ENCODE results near the gene FOSL1. TPM values are rescaled to one million over a fixed set of nuclear protein-coding genes. Genes with fewer than 3 reads are reported as not detected.
A peak's percentile ranks its signal among the peaks of the same experiment; 100 is the strongest.

The FOSL1 gene
- total RNA-seq, 1 donor from 2014 or later: 44.2 TPM

DNA sequence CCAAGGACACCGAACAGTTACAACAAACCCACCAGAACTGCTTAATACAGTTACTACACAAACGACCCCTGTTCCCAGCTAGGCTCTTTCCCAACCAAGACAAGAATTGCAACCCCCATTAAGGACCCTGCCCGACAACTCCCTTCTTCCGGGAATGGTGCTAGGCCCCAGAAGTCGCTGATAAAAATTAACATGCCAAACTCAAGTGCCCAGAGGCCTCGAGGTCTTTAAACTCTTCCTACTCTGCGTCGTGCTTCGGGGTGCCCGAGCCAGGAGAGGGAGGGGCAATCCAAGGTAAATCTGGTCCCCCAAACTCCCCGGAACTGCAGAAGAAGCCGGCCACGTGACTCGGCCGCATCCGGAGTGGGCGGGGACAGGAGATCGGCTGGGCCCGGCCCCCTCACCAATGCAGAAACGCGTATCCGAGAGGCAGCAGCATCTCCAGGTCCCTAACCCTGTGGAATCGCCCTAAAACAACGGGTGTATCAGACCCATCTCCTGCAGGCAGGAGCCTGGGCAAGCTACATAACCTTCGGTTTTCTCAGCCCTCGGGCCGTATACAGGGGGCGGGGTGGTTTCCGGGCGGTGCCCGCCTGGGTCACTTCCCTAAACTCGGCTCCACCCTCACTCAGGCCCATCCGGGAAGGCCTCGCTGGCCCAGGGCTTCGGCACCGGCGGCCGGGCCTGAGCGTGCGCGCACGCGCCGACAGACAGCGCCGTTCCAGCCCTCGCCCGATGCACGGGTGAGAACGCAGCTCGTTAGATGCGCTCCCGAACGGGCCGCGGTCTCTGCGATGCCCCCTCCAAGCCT lies 43.3 kb downstream of the FOSL1 start:
- no peaks in the 10 kb centered on the region for H3K27me3 ChIP-seq (ENCODE audit: control insufficient read depth, insufficient read depth, low read length)
- peaks cover 5% of the 10 kb centered on the region for H3K36me3 ChIP-seq (ENCODE audit: control insufficient read depth, insufficient read depth, low read length)
- H3K4me3 ChIP-seq (ENCODE audit: low read depth, low read length): peak overlapping the region; percentile 97
- TF ChIP-seq, protein P1, sequence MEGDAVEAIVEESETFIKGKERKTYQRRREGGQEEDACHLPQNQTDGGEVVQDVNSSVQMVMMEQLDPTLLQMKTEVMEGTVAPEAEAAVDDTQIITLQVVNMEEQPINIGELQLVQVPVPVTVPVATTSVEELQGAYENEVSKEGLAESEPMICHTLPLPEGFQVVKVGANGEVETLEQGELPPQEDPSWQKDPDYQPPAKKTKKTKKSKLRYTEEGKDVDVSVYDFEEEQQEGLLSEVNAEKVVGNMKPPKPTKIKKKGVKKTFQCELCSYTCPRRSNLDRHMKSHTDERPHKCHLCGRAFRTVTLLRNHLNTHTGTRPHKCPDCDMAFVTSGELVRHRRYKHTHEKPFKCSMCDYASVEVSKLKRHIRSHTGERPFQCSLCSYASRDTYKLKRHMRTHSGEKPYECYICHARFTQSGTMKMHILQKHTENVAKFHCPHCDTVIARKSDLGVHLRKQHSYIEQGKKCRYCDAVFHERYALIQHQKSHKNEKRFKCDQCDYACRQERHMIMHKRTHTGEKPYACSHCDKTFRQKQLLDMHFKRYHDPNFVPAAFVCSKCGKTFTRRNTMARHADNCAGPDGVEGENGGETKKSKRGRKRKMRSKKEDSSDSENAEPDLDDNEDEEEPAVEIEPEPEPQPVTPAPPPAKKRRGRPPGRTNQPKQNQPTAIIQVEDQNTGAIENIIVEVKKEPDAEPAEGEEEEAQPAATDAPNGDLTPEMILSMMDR (IDR thresholded peaks at IDR 0.05; ENCODE audit: insufficient read depth, low read length, poor library complexity, severe bottlenecking): no peak
- DNase-seq (ENCODE audit: low read depth): no peak

DNA sequence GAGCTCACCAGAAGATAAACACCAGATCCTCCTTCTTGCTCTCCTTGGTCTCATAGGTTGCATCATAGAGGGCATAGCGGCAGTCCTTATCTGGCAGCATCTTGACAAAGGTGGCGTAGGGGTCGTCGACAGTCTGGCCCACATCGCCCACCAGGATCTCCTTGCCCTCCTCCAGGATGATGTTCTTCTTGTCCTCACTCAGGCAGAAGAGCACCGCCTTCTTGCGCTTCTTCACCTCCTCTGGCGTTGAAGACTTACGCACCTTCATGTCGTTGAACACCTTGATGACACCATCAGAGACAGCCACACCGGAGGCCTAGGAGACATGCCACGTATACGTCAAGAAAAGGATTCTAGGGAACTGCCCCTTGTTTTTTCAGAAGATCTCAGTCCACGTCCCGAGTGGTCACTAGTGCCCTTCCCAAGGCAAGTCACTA lies 44.2 kb downstream of the FOSL1 start:
- DNase-seq (ENCODE audit: low read depth): no peak
- TF ChIP-seq, protein P1 (IDR thresholded peaks at IDR 0.05; ENCODE audit: insufficient read depth, low read length, poor library complexity, severe bottlenecking): no peak
- H3K27me3 ChIP-seq (ENCODE audit: control insufficient read depth, insufficient read depth, low read length): no peaks in the 10 kb centered on the region
- H3K36me3 ChIP-seq (ENCODE audit: control insufficient read depth, insufficient read depth, low read length): peaks cover 5% of the 10 kb centered on the region
- peak overlapping the region; percentile 97 for H3K4me3 ChIP-seq (ENCODE audit: low read depth, low read length)

DNA sequence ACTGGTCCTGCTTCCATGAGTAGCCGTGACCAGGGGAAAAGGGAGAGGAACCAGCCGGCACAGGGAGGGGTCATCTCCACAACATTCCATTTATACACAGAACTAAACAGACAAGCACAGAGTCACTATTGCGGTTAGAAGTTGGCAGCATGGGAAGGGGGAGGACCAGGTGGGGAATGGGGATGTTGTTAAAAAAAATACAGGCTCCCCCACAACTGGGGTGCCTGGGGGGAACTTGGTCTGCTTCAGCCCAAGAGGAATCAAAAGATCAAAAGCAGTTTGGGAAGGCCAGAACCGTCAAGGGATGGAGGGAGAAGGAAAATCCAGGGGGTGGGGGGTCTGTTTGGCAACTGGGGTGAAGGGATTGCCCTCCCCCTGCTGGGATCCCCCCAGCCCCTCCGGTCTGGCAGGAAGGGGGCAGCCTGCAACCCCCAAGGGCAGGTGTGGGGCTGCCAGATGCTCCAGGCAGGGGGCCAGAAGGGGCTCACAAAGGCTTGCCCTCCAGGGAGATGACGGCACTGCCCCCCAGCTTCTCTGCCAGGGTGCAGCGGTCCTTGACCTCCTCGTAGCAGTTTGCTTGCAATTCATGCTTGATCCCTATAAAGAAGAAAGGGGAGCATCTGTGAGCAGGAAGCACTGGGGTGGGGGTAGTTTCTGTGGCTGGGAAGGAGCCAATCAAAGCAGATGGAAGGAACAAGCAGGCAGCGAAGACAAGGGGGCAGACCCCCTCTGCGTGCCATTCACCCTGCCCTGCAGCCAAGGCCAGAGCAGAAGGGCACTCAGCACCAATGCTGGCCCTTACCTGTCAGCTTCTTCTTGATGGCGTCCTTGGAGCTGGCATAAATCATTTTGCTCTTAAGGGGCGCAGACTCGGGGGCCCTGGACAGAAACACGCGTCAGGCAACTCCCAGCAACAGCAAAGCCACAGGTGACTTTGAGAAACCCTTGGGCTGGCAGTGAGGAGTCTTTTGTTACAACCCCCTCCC lies 45.0 kb downstream of the FOSL1 start:
- TF ChIP-seq, protein P1 (IDR thresholded peaks at IDR 0.05; ENCODE audit: insufficient read depth, low read length, poor library complexity, severe bottlenecking): no peak
- Histone ChIP-seq H3K4me3 (ENCODE audit: low read depth, low read length) (no peak overlapping the region), H3K27me3 (ENCODE audit: control insufficient read depth, insufficient read depth, low read length) (no peaks in the 10 kb centered on the region), H3K36me3 (ENCODE audit: control insufficient read depth, insufficient read depth, low read length) (peaks cover 5% of the 10 kb centered on the region)
- DNase-seq (ENCODE audit: low read depth): no peak

DNA sequence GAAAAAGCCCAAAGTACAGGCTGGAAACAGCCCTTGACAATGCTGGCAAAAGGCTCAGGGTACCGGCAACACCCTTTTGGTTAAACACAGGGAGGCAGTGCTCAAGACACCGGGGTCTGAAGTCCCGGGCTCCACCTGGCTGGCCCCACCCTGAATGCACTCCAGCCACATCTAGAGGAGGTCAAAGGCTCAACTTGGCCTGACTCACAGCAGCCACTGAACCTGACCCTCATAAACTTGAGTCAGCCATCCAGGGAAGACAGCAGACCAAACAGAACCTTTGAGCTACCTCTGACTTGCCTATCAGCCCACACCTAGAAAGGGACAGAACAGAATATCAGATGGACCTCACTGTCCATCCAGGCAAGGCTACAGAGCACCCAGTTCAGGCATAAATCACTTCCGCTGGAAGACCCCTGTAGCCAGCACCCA lies 46.0 kb downstream of the FOSL1 start:
- Histone ChIP-seq H3K4me3 (ENCODE audit: low read depth, low read length) (no peak overlapping the region), H3K36me3 (ENCODE audit: control insufficient read depth, insufficient read depth, low read length) (peaks cover 5% of the 10 kb centered on the region), H3K27me3 (ENCODE audit: control insufficient read depth, insufficient read depth, low read length) (no peaks in the 10 kb centered on the region)
- no peak for DNase-seq (ENCODE audit: low read depth)
- TF ChIP-seq, protein P1 (IDR thresholded peaks at IDR 0.05; ENCODE audit: insufficient read depth, low read length, poor library complexity, severe bottlenecking): no peak

DNA sequence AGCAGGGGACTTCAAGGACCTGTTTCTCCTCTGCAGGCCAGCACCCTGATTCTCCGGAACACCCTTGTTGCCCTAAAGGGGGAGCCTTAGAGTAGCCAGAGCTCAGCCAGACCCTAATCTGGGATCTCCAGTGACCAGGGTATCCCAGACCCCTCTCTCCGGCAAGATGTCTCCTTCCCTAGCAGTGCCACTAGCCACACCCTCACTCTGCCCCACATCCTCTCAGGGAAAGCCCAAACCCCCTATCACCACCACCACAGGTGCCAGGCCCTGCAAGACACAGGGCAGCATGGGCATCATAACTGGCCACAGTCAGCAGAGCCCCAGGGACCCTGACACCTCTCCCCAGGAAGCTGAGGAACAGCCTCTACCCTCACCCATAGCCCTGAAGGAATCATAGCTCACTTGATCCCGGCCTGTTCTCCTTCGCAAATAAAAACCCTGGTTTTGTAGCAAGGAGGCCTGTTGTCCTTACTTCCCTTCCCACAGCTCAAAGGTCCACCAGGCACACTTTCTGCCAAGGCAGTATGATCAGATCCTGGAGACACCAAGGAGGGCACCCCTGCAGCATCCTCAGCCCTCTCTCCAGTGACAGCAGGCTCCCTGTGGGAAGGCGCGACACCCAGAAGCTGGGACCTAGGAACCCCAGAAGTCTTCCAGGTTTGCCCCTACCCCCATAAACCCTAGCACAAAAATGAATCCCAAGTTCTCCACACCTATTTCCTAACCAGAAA lies 46.8 kb downstream of the FOSL1 start:
- Histone ChIP-seq H3K27me3 (ENCODE audit: control insufficient read depth, insufficient read depth, low read length) (no peaks in the 10 kb centered on the region), H3K4me3 (ENCODE audit: low read depth, low read length) (no peak overlapping the region), H3K36me3 (ENCODE audit: control insufficient read depth, insufficient read depth, low read length) (peaks cover 5% of the 10 kb centered on the region)
- no peak for DNase-seq (ENCODE audit: low read depth)
- TF ChIP-seq, protein P1 (IDR thresholded peaks at IDR 0.05; ENCODE audit: insufficient read depth, low read length, poor library complexity, severe bottlenecking): no peak
